HEK293 (cell line): ENCODE data around the gene SCNN1A.

Source experiments
- CTCF ChIA-PET: fragments of 350-600 bp; formaldehyde crosslinking; extraction: SDS; loops from one replicate; lab custom pipeline; 2021; ENCODE audit warnings: antibody characterized with exemption; lab: Yijun Ruan, JAX
- POLR2A ChIA-PET: fragments of 300-600 bp; formaldehyde crosslinking; extraction: SDS; loops from one replicate; lab custom pipeline; 2020; ENCODE audit warnings: antibody characterized with exemption, inconsistent platforms; lab: Yijun Ruan, JAX
- H3K27ac ChIP-seq: fragments of 200-500 bp; sonication (Bioruptor generic); 2 replicates; pipeline ENCODE4 v1.5.1; 2014; ENCODE audit warnings: low read depth, low read length, control low read depth, inconsistent platforms; ENCODE audit errors: extremely low read depth
- H3K36me3 ChIP-seq, 2 experiments: fragments of 200-500 bp in 1 of 2; sonication (Bioruptor generic) in 1 of 2; 1 replicate in 1 of 2; 2 replicates in 1 of 2; pipeline ENCODE4 v1.5.1; 2014 to 2017; ENCODE audit warnings: inconsistent platforms in 2 of 2, low read length in 2 of 2; ENCODE audit not compliant: control insufficient read depth in 2 of 2, insufficient read depth in 1 of 2
- H3K4me1 ChIP-seq: fragments of 200-500 bp; sonication (Bioruptor generic); 2 replicates; pipeline ENCODE4 v1.5.1; 2014; ENCODE audit warnings: mild to moderate bottlenecking, low read length, inconsistent platforms; ENCODE audit not compliant: control insufficient read depth, insufficient read depth
- H3K4me3 ChIP-seq: 2 replicates; pipeline ENCODE4 v1.5.1; 2011; ENCODE audit warnings: low read depth, mild to moderate bottlenecking, control low read depth, low read length, moderate library complexity
- H3K9me3 ChIP-seq: fragments of 200-500 bp; sonication (Bioruptor generic); 2 replicates; pipeline ENCODE4 v1.5.1; 2014; ENCODE audit warnings: low read depth, low read length, inconsistent platforms; ENCODE audit not compliant: control insufficient read depth, insufficient read depth
- ATF2 ChIP-seq: fragments of 450-650 bp; formaldehyde crosslinking; IDR thresholded peaks from 2 replicates; pipeline ENCODE4 v1.5.1; 2016; ENCODE audit warnings: missing biosample characterization, missing genetic modification characterization, low read depth
- OSR2 ChIP-seq: fragments of 450-650 bp; formaldehyde crosslinking; IDR thresholded peaks from 2 replicates; pipeline ENCODE4 v1.5.1; 2016; ENCODE audit warnings: missing biosample characterization, missing genetic modification characterization
- SCRT2 ChIP-seq: fragments of 450-650 bp; formaldehyde crosslinking; IDR thresholded peaks from 2 replicates; pipeline ENCODE4 v1.5.1; 2016; ENCODE audit warnings: missing biosample characterization, missing genetic modification characterization
- ZBTB8A ChIP-seq: fragments of 450-650 bp; formaldehyde crosslinking; IDR thresholded peaks from 2 replicates; pipeline ENCODE4 v1.5.1; 2016; ENCODE audit warnings: missing biosample characterization, missing genetic modification characterization
- ZFP37 ChIP-seq: fragments of 450-650 bp; formaldehyde crosslinking; IDR thresholded peaks from 2 replicates; pipeline ENCODE4 v1.5.1; 2016; ENCODE audit warnings: missing biosample characterization, missing genetic modification characterization
- ZNF140 ChIP-seq: fragments of 450-650 bp; formaldehyde crosslinking; IDR thresholded peaks from 2 replicates; pipeline ENCODE4 v1.5.1; 2016; ENCODE audit warnings: missing biosample characterization, missing genetic modification characterization
- ZNF2 ChIP-seq: fragments of 450-650 bp; formaldehyde crosslinking; IDR thresholded peaks from 2 replicates; pipeline ENCODE4 v1.5.1; 2016; ENCODE audit warnings: missing biosample characterization, missing genetic modification characterization
- ZNF266 ChIP-seq: fragments of 450-650 bp; formaldehyde crosslinking; IDR thresholded peaks from 2 replicates; pipeline ENCODE4 v1.5.1; 2016; ENCODE audit warnings: missing biosample characterization, missing genetic modification characterization, low read depth
- ZNF398 ChIP-seq: fragments of 450-650 bp; formaldehyde crosslinking; IDR thresholded peaks from 2 replicates; pipeline ENCODE4 v1.5.1; 2017; ENCODE audit warnings: missing biosample characterization, missing genetic modification characterization
- ZNF514 ChIP-seq: fragments of 450-650 bp; formaldehyde crosslinking; IDR thresholded peaks from 2 replicates; pipeline ENCODE4 v1.5.1; 2016; ENCODE audit warnings: missing biosample characterization, missing genetic modification characterization
- ZNF521 ChIP-seq: fragments of 450-650 bp; formaldehyde crosslinking; IDR thresholded peaks from 2 replicates; pipeline ENCODE4 v1.5.1; 2017; ENCODE audit warnings: missing biosample characterization, mild to moderate bottlenecking, missing genetic modification characterization
- ZNF544 ChIP-seq: fragments of 450-650 bp; formaldehyde crosslinking; IDR thresholded peaks from 2 replicates; pipeline ENCODE4 v1.5.0; 2017; ENCODE audit warnings: missing biosample characterization, missing genetic modification characterization
- ZNF645 ChIP-seq: fragments of 450-650 bp; formaldehyde crosslinking; IDR thresholded peaks from 2 replicates; pipeline ENCODE4; 2016; ENCODE audit warnings: missing biosample characterization, missing genetic modification characterization
- ZSCAN30 ChIP-seq: fragments of 450-650 bp; IDR thresholded peaks from 2 replicates; pipeline ENCODE4 v1.5.1; 2018; ENCODE audit warnings: missing biosample characterization, mild to moderate bottlenecking, missing genetic modification characterization, moderate library complexity
- TF ChIP-seq, protein P1 (sequence below): fragments of 450-650 bp; formaldehyde crosslinking; conservative IDR thresholded peaks from 2 replicates; pipeline ENCODE4 v1.5.1; 2016; ENCODE audit warnings: low read depth, missing biosample characterization, missing genetic modification characterization
- TF ChIP-seq, protein P2 (sequence below): fragments of 450-650 bp; formaldehyde crosslinking; IDR thresholded peaks from 2 replicates; pipeline ENCODE4 v1.5.1; 2017; ENCODE audit warnings: missing biosample characterization, missing genetic modification characterization

SCNN1A gene

GRCh38 chr12:6303071-6303470 is 72.3 kb downstream of the SCNN1A start (continued):
- no peak for TF ChIP-seq ZNF645 (tag by site-specific recombination)
- no peak for TF ChIP-seq ZNF514 (tag by site-specific recombination)
- TF ChIP-seq ZNF544 (tag by site-specific recombination) = no peak
- no peak for TF ChIP-seq ZNF266 (tag by site-specific recombination)
- TF ChIP-seq ZNF2 (tag by site-specific recombination) = no peak
- no peak for TF ChIP-seq ATF2 (tag by site-specific recombination)

DNA sequence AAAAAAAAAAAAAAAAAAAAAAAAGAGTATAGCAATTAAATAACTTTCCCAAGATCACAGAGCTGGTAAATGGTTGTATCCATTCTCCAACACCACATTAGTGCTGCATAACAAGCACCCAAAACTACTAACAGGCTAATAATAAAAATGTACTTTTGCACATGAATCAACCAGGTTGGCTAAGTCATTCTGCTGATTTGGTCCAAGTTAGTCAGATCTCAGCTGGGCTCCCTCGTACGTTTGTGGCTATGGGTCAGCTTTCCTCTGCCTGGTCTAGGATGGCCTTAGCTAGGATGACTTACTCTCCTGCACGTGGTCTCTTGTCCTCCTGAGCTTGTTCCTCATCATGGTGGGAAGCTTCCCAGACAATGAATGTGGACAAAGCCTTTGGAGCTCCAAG is 72.7 kb downstream of the SCNN1A start:
- Histone ChIP-seq H3K9me3 (no peaks in the 10 kb centered on the region), H3K4me3 (no peak overlapping the region), H3K4me1 (no peaks in the 10 kb centered on the region), H3K27ac (no peak overlapping the region), H3K36me3 (no peaks in the 10 kb centered on the region)
- POLR2A ChIA-PET = interaction anchor here (0.6 to 1.5 kb wide), 5 partner anchors 14 to 168 kb away, joined by 3 to 7 read pairs (median 3); partner anchors contain the start of gene VAMP1
- CTCF ChIA-PET = interaction anchor here (0.6 to 0.7 kb wide), 2 partner anchors 50 to 350 kb away, joined by 5 to 11 read pairs; no protein-coding TSS in a partner anchor
- TF ChIP-seq ZBTB8A (tag by site-specific recombination) (no peak), ZNF521 (tag by site-specific recombination) (no peak), SCRT2 (tag by site-specific recombination) (no peak), ZFP37 (tag by site-specific recombination) (no peak), ZNF140 (no peak)

- no peaks in the 10 kb centered on the region for H3K9me3 ChIP-seq
- no peaks in the 10 kb centered on the region for H3K36me3 ChIP-seq
- no peaks in the 10 kb centered on the region for H3K4me1 ChIP-seq
- TF ChIP-seq ZSCAN30 (tag by site-specific recombination) = no peak
- TF ChIP-seq ZNF645 (tag by site-specific recombination) = no peak
- TF ChIP-seq ZNF398 = no peak
- no peak for TF ChIP-seq OSR2 (tag by site-specific recombination)
- TF ChIP-seq, protein P1, sequence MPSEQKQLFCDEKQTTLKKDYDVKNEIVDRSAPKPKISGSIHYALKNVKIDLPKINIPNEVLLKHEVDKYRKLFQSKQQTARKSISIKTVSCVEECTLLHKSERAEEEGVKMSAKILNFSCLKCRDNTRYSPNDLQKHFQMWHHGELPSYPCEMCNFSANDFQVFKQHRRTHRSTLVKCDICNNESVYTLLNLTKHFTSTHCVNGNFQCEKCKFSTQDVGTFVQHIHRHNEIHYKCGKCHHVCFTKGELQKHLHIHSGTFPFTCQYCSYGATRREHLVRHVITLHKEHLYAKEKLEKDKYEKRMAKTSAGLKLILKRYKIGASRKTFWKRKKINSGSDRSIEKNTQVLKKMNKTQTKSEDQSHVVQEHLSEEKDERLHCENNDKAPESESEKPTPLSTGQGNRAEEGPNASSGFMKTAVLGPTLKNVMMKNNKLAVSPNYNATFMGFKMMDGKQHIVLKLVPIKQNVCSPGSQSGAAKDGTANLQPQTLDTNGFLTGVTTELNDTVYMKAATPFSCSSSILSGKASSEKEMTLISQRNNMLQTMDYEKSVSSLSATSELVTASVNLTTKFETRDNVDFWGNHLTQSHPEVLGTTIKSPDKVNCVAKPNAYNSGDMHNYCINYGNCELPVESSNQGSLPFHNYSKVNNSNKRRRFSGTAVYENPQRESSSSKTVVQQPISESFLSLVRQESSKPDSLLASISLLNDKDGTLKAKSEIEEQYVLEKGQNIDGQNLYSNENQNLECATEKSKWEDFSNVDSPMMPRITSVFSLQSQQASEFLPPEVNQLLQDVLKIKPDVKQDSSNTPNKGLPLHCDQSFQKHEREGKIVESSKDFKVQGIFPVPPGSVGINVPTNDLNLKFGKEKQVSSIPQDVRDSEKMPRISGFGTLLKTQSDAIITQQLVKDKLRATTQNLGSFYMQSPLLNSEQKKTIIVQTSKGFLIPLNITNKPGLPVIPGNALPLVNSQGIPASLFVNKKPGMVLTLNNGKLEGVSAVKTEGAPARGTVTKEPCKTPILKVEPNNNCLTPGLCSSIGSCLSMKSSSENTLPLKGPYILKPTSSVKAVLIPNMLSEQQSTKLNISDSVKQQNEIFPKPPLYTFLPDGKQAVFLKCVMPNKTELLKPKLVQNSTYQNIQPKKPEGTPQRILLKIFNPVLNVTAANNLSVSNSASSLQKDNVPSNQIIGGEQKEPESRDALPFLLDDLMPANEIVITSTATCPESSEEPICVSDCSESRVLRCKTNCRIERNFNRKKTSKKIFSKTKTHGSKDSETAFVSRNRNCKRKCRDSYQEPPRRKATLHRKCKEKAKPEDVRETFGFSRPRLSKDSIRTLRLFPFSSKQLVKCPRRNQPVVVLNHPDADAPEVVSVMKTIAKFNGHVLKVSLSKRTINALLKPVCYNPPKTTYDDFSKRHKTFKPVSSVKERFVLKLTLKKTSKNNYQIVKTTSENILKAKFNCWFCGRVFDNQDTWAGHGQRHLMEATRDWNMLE (tag by site-specific recombination) = no peak
- TF ChIP-seq, protein P2, sequence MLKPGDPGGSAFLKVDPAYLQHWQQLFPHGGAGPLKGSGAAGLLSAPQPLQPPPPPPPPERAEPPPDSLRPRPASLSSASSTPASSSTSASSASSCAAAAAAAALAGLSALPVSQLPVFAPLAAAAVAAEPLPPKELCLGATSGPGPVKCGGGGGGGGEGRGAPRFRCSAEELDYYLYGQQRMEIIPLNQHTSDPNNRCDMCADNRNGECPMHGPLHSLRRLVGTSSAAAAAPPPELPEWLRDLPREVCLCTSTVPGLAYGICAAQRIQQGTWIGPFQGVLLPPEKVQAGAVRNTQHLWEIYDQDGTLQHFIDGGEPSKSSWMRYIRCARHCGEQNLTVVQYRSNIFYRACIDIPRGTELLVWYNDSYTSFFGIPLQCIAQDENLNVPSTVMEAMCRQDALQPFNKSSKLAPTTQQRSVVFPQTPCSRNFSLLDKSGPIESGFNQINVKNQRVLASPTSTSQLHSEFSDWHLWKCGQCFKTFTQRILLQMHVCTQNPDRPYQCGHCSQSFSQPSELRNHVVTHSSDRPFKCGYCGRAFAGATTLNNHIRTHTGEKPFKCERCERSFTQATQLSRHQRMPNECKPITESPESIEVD = no peak
- no peak overlapping the region for H3K27ac ChIP-seq
- ChIA-PET POLR2A (interaction anchor here (1.5 kb wide), 1 partner anchor 73 kb away, joined by 3 read pairs; no protein-coding TSS in a partner anchor), CTCF (no interaction called here)
- H3K4me3 ChIP-seq = no peak overlapping the region
These were observed 73.6 kb downstream of the SCNN1A start for GRCh38 chr12:6301721-6302120.
